GM12865 (cell line): ENCODE results near the gene EMX2.

ENCODE experiments used
- DNase-seq: peaks from one replicate; pipeline ENCODE4 v3.0.0; 2010; ENCODE audit warnings: low read depth
- H3K4me3 ChIP-seq: 2 replicates; pipeline ENCODE4 v1.5.1; 2011; ENCODE audit warnings: mild to moderate bottlenecking, low read depth, low read length, control low read depth
- TF ChIP-seq, protein P1 (sequence below): IDR thresholded peaks from 2 replicates; pipeline ENCODE4 v1.5.1; 2011; ENCODE audit warnings: low read length, control low read depth, low read depth, inconsistent platforms; ENCODE audit not compliant: insufficient read depth; ENCODE audit errors: missing control alignments

The EMX2 gene

DNA sequence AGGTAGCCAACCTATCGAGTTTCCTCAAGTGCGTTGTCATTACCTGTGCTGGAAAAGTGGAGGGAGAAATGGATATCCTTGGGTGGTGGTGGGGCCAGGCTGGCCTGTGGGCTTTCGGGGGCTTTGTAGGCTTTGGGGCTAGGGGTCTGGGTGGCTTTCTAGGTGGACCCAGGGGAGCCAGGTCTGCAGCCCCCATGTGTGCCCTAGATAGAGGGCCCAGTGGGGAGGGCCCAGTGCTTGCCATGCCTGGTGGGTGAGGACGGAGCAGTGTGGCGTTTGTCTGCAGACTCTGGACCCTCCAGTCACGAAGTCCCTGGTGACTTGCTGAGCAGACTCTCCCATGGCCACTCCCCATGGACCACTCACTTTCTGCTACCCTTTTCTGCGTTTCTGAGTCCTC is 19.7 kb downstream of the EMX2 start:
- no peak for DNase-seq
- TF ChIP-seq, protein P1, sequence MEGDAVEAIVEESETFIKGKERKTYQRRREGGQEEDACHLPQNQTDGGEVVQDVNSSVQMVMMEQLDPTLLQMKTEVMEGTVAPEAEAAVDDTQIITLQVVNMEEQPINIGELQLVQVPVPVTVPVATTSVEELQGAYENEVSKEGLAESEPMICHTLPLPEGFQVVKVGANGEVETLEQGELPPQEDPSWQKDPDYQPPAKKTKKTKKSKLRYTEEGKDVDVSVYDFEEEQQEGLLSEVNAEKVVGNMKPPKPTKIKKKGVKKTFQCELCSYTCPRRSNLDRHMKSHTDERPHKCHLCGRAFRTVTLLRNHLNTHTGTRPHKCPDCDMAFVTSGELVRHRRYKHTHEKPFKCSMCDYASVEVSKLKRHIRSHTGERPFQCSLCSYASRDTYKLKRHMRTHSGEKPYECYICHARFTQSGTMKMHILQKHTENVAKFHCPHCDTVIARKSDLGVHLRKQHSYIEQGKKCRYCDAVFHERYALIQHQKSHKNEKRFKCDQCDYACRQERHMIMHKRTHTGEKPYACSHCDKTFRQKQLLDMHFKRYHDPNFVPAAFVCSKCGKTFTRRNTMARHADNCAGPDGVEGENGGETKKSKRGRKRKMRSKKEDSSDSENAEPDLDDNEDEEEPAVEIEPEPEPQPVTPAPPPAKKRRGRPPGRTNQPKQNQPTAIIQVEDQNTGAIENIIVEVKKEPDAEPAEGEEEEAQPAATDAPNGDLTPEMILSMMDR: no peak
- no peak overlapping the region for H3K4me3 ChIP-seq

DNA sequence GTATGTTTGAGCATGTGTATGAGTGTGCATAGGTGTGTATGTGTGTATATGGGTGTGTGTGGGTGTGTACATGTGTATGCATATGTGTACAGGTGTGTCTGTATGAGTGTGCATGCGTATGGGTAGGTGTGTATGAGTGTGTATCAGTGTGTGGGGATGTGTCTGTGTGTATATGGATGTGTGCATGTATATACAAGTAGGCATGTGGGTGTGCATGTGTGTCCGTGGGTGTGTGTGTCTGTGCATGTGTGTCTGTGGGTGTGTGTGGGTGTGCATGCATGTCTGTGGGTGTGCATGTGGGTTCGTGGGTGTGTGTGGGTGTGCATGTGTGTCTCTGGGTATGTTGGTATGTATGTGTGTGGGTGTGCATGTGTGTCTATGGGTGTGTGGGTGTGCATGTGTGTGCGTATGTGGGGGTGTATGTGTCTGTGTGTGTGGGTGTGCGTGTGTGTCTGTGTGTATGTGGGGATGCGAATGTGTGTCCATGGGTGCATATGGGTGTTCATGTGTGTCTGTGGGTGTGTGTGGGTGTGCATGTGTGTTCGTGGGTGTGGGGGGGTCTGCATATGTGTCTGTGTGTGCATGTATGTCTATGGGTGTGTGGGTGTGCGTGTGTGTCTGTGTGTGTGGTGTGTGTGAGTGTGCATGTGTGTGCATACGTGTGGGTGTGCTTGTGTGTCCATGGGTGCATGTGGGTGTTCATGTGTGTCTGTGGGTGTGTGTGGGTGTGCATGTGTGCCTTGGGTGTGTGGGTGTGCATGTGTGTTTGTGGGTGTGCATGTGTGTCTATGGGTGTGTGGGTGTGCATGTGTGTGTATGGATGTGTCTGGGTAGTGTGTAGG is 20.6 kb downstream of the EMX2 start:
- no peak for DNase-seq
- TF ChIP-seq, protein P1: no peak
- H3K4me3 ChIP-seq: no peak overlapping the region

DNA sequence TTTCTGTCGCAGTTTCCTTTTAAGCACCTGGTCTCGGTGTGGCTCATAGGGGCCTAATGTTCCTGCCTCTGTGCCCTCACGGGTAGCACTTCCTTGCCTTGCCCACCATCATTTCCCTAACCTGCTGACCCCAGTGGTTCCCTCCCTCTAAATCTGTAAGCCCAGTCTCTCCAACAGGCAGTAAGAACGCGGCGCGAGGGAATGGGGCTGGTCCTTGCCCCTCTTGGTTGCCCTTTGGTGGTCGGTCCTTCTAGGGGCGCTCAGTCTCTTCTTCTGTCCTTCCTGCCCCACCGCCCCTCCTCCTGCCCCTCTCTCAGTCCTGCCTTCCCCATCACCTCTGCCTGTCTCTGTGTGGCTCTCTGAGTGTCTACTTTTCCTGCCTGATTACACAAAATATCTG is 21.2 kb downstream of the EMX2 start:
- no peak for DNase-seq
- H3K4me3 ChIP-seq: no peak overlapping the region
- TF ChIP-seq, protein P1: no peak

DNA sequence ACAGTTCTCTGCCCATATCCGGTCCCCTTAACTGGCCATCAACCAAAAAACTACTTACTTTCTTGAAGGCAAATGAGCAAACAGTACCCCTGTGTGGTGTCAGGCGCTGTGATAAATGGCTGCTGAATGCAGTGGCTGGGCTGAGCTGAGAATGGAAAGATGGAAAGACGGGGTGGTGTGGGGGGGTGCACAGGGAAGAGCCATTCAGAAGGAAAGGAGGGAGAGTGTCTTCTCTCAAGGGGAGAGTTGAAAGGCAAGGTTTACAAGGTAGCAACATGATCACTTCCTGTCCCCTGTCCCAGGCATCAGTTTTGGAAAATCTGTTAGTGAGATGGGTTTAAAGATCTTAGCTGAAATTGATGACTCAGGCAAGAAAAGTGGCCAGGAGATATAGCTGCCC is 22.5 kb downstream of the EMX2 start:
- H3K4me3 ChIP-seq: no peak overlapping the region
- no peak for DNase-seq
- TF ChIP-seq, protein P1: no peak

DNA sequence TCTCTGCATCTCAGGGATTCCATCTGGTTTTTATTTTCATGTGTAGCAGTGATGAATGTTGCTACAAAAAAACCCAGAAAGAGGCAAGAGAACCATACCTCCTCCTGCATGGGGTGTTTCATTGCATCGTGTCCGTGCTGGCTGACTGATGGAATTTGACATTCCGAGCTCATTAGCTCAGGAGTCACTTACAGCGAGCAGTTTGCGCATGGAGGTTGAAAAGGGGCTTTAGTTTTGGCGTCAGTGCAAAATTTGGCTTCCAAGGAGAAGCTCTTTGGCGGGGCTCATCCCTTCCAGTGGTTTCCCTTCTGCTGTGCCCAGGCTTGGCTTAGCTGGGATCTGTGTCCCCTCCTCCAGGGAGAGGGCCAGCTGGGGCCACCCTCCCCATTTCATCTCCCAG is 25.8 kb downstream of the EMX2 start:
- TF ChIP-seq, protein P1: no peak
- H3K4me3 ChIP-seq: no peak overlapping the region
- DNase-seq: no peak

DNA sequence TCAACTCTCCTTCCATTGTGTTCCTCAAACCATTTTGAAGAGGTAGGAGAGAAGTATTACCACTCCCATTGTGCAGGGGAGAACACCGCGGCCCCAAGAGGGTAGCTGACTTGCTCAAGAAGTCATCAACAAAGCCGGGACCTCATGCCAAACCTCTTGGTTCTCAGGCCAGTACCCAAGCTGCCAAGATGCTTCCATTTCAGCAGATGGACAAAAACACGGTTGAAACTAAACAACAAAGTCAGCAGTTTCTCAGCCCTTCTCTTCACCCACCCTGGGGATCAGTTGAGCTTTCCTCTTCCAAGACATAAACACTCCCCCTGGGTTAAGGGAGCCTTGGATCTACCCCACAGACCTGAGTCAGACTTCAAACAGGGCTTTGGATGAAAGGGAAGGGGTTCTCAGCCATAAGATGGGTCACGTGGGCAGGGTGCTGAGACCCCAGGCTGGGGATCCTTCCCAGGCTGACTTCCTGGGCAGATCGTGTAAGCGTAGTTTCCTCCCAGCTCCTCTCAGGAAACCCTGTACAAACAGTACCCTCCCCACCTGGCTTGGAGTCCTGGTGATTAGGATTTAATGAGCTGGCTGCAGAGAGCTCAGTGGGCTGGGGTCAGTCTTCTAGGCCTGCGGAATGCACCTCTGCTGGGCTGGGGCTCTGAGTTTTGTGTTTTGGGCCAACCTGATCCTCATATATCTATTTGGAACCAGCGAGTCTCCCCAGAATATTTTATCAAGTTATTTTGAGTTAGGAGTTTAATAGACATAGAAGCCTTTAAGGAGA is 27.3 kb downstream of the EMX2 start:
- TF ChIP-seq, protein P1: no peak

DNA sequence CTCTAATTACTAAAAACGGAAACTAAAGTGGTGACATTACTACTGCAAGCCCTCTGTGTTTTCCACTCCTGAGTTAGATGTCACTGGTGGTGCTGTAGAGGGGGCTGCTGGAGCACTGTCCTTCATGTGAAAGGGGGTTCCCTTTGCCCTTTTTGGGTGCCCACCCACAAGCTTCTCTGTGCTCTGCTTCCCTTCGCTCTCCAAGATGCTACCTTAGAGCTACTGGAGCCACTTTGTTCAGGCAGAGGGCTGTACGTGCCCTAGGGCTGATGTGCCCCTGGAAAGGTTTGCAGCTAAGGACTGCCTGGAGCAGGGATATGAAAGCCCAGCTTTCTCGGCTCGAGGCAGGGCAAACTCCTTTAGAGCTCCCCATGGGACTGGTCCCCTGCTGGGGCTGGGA is 28.3 kb downstream of the EMX2 start:
- DNase-seq: no peak
- TF ChIP-seq, protein P1: no peak

More for the DNA sequence above, 27.3 kb downstream of the EMX2 start:
- no peak for DNase-seq
- no peak overlapping the region for H3K4me3 ChIP-seq

More for the DNA sequence above, 28.3 kb downstream of the EMX2 start:
- no peak overlapping the region for H3K4me3 ChIP-seq
